ENCODE results near the gene ASAP2. TPM values are rescaled to one million over a fixed set of nuclear protein-coding genes. Genes with fewer than 3 reads are reported as not detected.

Gene ASAP2
- polyA plus RNA-seq, 3 donors = 0.08 to 1.1 (median 0.20) TPM

DNA sequence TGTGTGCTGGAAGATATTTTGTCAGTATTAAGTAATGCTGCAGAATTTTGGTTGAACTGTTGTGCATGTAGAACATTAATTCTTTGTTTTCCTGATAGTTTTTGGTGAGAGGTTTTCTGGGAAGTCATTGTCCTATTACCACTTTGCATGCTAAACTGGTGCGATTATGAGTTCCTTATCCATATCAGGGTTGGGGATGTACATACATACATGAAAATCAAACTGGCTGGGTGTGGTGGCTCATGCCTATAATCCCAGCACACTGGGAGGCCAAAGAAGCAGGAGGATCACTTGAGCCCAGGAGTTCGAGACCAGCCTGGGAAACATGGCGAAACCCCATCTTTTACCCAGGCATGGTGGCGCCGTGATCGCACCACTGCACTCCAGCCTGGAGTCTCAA, 34.6 kb downstream of the ASAP2 start:
- no peak overlapping the region for H2AFZ ChIP-seq (ENCODE audit: insufficient read depth, low read depth, low read length, poor library complexity, severe bottlenecking)
- no peak for DNase-seq
- Mint-ChIP-seq H3K4me1 (peaks cover 16% of the 10 kb centered on the region), H3K9me3 (no peaks in the 10 kb centered on the region), H3K27ac (no peak overlapping the region), H3K4me3 (no peak overlapping the region), H3K27me3 (ENCODE audit: low read depth in 3 of 3) (peaks cover 0 to 7% (median 3%) of the 10 kb centered on the region in 3 donors), H3K36me3 (no peaks in the 10 kb centered on the region)
- no peaks in the 10 kb centered on the region for H3K27me3 ChIP-seq (ENCODE audit: control insufficient read depth in 2 of 2, insufficient read depth in 2 of 2, low read length in 2 of 2)
- H3K9ac ChIP-seq (ENCODE audit: insufficient read depth, low read length, poor library complexity, severe bottlenecking) = no peak overlapping the region
- TF ChIP-seq, protein P1, sequence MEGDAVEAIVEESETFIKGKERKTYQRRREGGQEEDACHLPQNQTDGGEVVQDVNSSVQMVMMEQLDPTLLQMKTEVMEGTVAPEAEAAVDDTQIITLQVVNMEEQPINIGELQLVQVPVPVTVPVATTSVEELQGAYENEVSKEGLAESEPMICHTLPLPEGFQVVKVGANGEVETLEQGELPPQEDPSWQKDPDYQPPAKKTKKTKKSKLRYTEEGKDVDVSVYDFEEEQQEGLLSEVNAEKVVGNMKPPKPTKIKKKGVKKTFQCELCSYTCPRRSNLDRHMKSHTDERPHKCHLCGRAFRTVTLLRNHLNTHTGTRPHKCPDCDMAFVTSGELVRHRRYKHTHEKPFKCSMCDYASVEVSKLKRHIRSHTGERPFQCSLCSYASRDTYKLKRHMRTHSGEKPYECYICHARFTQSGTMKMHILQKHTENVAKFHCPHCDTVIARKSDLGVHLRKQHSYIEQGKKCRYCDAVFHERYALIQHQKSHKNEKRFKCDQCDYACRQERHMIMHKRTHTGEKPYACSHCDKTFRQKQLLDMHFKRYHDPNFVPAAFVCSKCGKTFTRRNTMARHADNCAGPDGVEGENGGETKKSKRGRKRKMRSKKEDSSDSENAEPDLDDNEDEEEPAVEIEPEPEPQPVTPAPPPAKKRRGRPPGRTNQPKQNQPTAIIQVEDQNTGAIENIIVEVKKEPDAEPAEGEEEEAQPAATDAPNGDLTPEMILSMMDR (IDR thresholded peaks at IDR 0.05) = no peak
- no peaks in the 10 kb centered on the region for H4K20me1 ChIP-seq (ENCODE audit: insufficient read depth, low read length)
- H3K4me3 ChIP-seq (replicated peaks in 1 of 3; ENCODE audit: low read depth in 2 of 3, low read length in 3 of 3) = no peak overlapping the region
- H3K36me3 ChIP-seq (replicated peaks in 1 of 2; ENCODE audit: control insufficient read depth in 1 of 2, insufficient read depth in 2 of 2, low read length in 2 of 2) = no peaks in the 10 kb centered on the region
- 100% methylated on average over 3 of the region's 6 CpGs for WGBS (ENCODE audit: insufficient coverage)
- intact Hi-C loops (cut with micrococcal nuclease) = no loop called here
- no peak overlapping the region for H3K27ac ChIP-seq (ENCODE audit: low read depth in 1 of 2, low read length in 2 of 2)
- no peaks in the 10 kb centered on the region for H3K9me3 ChIP-seq (replicated peaks in 1 of 2; ENCODE audit: control insufficient read depth in 1 of 2, insufficient read depth in 1 of 2, low read length in 2 of 2)
- no peaks in the 10 kb centered on the region for H3K79me2 ChIP-seq (ENCODE audit: insufficient read depth, low read length)
- peaks cover 10 to 12% of the 10 kb centered on the region in 2 donors for H3K4me1 ChIP-seq (ENCODE audit: control insufficient read depth in 1 of 2, insufficient read depth in 2 of 2, low read length in 2 of 2)
- no peak overlapping the region for H3K4me2 ChIP-seq (replicated peaks; ENCODE audit: extremely low read depth, low read length, poor library complexity, severe bottlenecking)

DNA sequence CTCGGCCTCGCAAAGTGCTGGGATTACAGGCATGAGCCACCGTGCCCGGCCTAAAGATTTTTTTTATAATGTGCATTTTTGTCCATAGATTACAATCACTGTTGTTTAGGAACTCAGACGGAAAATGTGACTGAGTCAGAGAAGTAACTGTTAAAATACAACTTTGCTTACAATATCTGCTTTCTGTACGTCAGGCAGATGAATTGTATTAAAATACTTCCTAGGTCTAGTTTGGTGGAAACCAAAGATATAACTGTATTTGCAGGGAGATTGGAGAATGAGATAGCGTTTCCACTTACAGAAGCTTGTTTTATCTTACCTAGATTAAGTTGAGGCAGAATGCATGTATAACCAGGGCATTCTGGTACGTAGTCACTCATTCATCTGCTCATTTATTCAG, 36.7 kb downstream of the ASAP2 start:
- intact Hi-C loops (cut with micrococcal nuclease) = no loop called here
- no peak overlapping the region for H3K4me3 Mint-ChIP-seq
- Histone ChIP-seq H3K4me2 (replicated peaks; ENCODE audit: extremely low read depth, low read length, poor library complexity, severe bottlenecking) (no peak overlapping the region), H2AFZ (ENCODE audit: insufficient read depth, low read depth, low read length, poor library complexity, severe bottlenecking) (no peak overlapping the region), H3K9me3 (replicated peaks in 1 of 2; ENCODE audit: control insufficient read depth in 1 of 2, insufficient read depth in 1 of 2, low read length in 2 of 2) (no peaks in the 10 kb centered on the region), H3K27me3 (ENCODE audit: control insufficient read depth in 2 of 2, insufficient read depth in 2 of 2, low read length in 2 of 2) (no peaks in the 10 kb centered on the region), H3K27ac (ENCODE audit: low read depth in 1 of 2, low read length in 2 of 2) (no peak overlapping the region), H4K20me1 (ENCODE audit: insufficient read depth, low read length) (no peaks in the 10 kb centered on the region), H3K4me3 (replicated peaks in 1 of 3; ENCODE audit: low read depth in 2 of 3, low read length in 3 of 3) (no peak overlapping the region), H3K9ac (ENCODE audit: insufficient read depth, low read length, poor library complexity, severe bottlenecking) (no peak overlapping the region), H3K79me2 (ENCODE audit: insufficient read depth, low read length) (no peaks in the 10 kb centered on the region), H3K4me1 (ENCODE audit: control insufficient read depth in 1 of 2, insufficient read depth in 2 of 2, low read length in 2 of 2) (peaks cover 6% of the 10 kb centered on the region in 2 donors), H3K36me3 (replicated peaks in 1 of 2; ENCODE audit: control insufficient read depth in 1 of 2, insufficient read depth in 2 of 2, low read length in 2 of 2) (no peaks in the 10 kb centered on the region)
- TF ChIP-seq, protein P1 (IDR thresholded peaks at IDR 0.05) = no peak
- no peaks in the 10 kb centered on the region for H3K9me3 Mint-ChIP-seq
- H3K27me3 Mint-ChIP-seq (ENCODE audit: low read depth in 3 of 3) = peaks cover 0 to 4% (median 0%) of the 10 kb centered on the region in 3 donors
- no peak for DNase-seq
- peaks cover 10% of the 10 kb centered on the region for H3K4me1 Mint-ChIP-seq
- no CpG with 5 or more reads among the region's 8 CpGs for WGBS (ENCODE audit: insufficient coverage)
- no peak overlapping the region for H3K27ac Mint-ChIP-seq
- no peaks in the 10 kb centered on the region for H3K36me3 Mint-ChIP-seq

Measured in CD14-positive monocyte (primary cell).